Right kidney (tissue), 1 donor: ENCODE data around the gene RETREG3.

Experiments
- DNase-seq: peaks from one replicate; pipeline ENCODE4 v3.0.0-alpha.2; 2016

RETREG3 gene

GRCh38 chr17:42530952-42531454 is 78.2 kb downstream of the RETREG3 start:
- DNase-seq, result no peak
